Activated T-cell treated with anti-CD3 and anti-CD28 coated beads, Interleukin-2, amount 50 U/mL, for 4 hours (primary cell): ENCODE measurements around the gene ARAP3. TPM values are rescaled to one million over a fixed set of nuclear protein-coding genes. Genes with fewer than 3 reads are reported as not detected.

Experiments
- ATAC-seq, 2 donors: fragments of 200-7000 bp; cut with Tn5 transposase; one replicate each; pipeline ENCODE4 v1.10.0; 2021
- DNase-seq: peaks from one replicate; pipeline ENCODE4 v3.0.0-alpha.2; 2020
- H3K27me3 Mint-ChIP-seq: one replicate; pipeline ENCODE4 v1.8.0; 2021; ENCODE audit warnings: low read depth, mixed read lengths
- H3K36me3 Mint-ChIP-seq: one replicate; pipeline ENCODE4 v1.8.0; 2022; ENCODE audit warnings: mixed read lengths; ENCODE audit not compliant: insufficient read depth
- H3K4me1 Mint-ChIP-seq: one replicate; pipeline ENCODE4 v1.8.0; 2021; ENCODE audit warnings: low read depth, mixed read lengths
- H3K4me3 Mint-ChIP-seq: one replicate; pipeline ENCODE4 v1.8.0; 2021; ENCODE audit warnings: mild to moderate bottlenecking, moderate library complexity, mixed read lengths
- H3K9me3 Mint-ChIP-seq: one replicate; pipeline ENCODE4 v1.8.0; 2021; ENCODE audit warnings: mixed read lengths
- total RNA-seq, 3 donors: library from RNA; stranded (reverse); gene quantifications; one replicate each; pipeline ENCODE4 v1.2.1, GENCODE V29; 2021

Gene ARAP3
- total RNA-seq, 3 donors from 2014 or later: 0.56 to 2.0 (median 1.1) TPM

DNA sequence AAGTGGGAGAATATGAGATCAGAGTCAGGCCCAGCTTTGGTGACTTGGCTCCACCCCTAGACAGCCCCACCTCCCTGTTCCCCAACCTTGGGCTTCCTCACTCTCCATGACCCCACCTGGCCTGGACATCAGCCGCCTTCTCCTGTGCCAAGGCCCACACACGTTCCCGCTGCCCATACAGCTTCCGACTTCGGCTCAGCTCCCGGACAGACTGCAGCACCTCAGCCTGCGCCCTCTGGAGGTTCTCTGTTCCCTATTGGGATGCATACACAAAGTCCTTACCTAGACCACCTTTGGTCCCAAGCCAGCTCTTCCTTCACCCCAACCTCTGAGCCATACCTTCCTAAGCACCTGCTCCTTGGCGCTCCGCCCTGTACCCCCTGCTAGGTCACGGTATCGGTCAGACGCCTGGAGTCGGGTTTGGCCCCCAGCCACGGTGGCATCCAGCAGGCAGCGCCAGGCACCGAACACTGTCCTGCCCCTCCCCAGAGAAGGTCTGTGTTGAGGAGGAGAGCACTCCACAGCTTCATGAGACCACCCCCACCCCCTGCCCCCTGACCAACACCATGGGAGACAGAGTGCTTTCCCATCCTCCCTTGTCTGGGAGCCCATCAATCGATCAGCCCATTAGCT is 32.9 kb downstream of the ARAP3 start:
- Mint-ChIP-seq H3K4me3 (peak overlapping the region; percentile 62), H3K27me3 (no peaks in the 10 kb centered on the region), H3K4me1 (peaks cover 36% of the 10 kb centered on the region), H3K9me3 (no peaks in the 10 kb centered on the region), H3K36me3 (peaks cover 20% of the 10 kb centered on the region)
- ATAC-seq: no peak
- no peak for DNase-seq

DNA sequence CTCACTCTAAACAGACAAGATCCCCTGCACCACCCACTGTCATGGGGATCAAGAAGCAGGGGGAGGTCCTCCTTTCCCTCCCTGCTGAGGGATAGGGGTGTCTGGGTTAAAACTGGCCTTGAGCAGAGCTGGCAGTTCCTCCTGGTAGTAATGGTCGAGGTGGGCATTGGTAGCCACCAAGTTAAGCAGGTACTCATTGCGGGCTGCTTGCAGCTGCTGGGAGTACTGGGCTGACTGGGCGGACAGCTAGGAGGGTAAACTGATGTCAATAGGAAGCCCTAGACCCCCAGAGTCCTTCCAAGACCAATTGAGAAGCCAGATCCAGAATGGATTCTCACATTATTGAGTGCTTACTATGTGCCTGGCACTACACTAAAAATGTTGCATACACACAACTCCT is 34.2 kb downstream of the ARAP3 start:
- ATAC-seq (no peak), DNase-seq (no peak)
- Mint-ChIP-seq H3K4me1 (peaks cover 36% of the 10 kb centered on the region), H3K36me3 (peaks cover 20% of the 10 kb centered on the region), H3K9me3 (no peaks in the 10 kb centered on the region), H3K4me3 (no peak overlapping the region), H3K27me3 (no peaks in the 10 kb centered on the region)

DNA sequence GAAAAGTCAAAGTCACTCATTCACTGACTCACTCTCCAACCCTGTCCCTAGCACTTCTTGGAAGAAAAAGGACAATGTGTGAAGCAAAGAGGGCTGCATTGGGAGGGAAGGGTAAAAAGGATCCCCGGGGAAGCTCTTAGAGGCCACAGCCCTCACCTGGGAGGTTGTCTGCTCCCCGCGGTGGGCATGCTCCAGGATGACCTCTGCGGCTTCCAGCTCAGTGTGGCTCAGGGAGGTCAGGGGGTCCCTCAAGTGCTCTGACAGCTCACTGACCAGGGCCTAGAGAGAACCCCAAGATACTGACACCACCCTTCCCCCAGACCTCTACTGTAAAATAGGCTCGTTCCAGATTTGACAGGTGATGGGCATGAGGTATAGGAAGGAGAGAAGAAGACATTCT is 34.8 kb downstream of the ARAP3 start:
- ATAC-seq (no peak), DNase-seq (no peak)
- H3K27me3 Mint-ChIP-seq: no peaks in the 10 kb centered on the region
- peaks cover 30% of the 10 kb centered on the region for H3K4me1 Mint-ChIP-seq
- H3K36me3 Mint-ChIP-seq: peaks cover 20% of the 10 kb centered on the region
- no peak overlapping the region for H3K4me3 Mint-ChIP-seq
- no peaks in the 10 kb centered on the region for H3K9me3 Mint-ChIP-seq

DNA sequence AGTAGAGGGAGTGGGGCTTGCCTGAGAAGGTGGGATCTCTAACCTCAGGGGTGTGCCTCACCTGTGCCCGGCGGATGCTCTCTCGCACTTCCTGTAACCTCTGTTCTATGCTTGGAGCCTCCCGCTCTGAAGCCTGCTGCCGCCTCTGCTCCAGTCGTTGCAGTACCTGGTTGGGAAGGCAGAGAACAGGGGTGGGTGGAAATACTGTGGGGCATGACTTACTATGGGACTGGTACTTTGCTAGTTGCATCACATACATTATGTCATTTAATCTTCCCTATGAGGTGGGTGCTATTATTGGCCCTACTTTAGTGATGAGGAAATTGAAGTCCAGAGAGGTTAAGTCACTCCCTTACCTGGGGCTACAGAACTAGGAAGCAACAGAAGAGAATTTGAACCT is 36.0 kb downstream of the ARAP3 start:
- Mint-ChIP-seq H3K4me3 (no peak overlapping the region), H3K27me3 (no peaks in the 10 kb centered on the region), H3K4me1 (peaks cover 31% of the 10 kb centered on the region), H3K9me3 (no peaks in the 10 kb centered on the region), H3K36me3 (peaks cover 21% of the 10 kb centered on the region)
- no peak for DNase-seq
- ATAC-seq: no peak

DNA sequence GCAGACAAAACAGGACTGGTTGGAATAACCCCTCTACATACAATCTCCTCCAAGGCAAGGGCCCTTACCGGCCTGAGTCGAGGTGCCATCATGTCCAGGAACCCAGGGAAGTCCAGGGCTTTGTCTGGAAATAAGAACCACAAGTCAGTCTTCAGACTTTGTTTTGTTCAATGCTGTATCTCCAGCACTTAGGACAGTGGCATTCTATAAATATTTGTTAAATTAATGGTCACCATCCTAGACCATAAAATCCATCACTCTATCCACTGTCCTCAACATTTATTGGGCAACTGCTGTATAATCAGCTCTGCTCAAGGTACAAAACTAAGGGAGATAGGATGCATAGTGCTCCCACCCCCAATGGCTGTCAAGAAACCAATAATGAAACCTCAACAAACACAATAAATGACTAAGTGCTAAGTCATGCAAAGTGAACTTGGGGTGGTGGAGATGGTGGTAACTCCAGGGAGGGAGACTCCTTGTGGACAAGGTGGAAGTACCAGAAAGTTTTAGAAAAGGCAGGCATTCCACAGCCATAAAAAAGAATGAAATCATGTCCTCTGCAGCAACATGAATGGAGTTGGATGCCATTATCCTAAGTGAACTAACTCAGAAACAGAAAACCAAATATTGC is 40.3 kb downstream of the ARAP3 start:
- DNase-seq (no peak), ATAC-seq (peak; percentile 56 to 60)
- H3K36me3 Mint-ChIP-seq: peaks cover 23% of the 10 kb centered on the region
- peaks cover 19% of the 10 kb centered on the region for H3K4me1 Mint-ChIP-seq
- no peaks in the 10 kb centered on the region for H3K9me3 Mint-ChIP-seq
- no peak overlapping the region for H3K4me3 Mint-ChIP-seq
- no peaks in the 10 kb centered on the region for H3K27me3 Mint-ChIP-seq

DNA sequence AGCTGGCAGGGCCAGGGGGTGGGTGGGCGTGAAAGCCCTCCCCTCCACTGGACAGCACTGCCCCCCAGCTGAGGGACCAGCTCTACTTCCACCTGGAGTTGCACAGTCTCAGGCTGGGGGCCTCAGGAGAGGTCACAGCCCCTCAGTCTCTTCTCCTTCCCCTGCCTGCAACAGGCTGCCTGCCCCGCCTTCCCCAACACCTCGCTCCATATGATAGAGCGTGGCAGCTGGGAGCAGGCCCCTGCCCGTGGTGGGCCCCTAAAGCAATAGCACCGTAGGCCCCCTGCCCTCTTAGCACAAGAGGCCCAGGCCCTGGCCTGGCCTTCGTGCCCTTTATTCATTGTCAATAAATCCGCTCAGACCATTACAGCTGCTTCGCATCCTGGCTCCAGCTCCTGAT is 41.3 kb downstream of the ARAP3 start:
- DNase-seq (no peak), ATAC-seq (no peak)
- peaks cover 15% of the 10 kb centered on the region for H3K36me3 Mint-ChIP-seq
- H3K4me1 Mint-ChIP-seq: peaks cover 26% of the 10 kb centered on the region
- H3K9me3 Mint-ChIP-seq: no peaks in the 10 kb centered on the region
- H3K4me3 Mint-ChIP-seq: no peak overlapping the region
- peaks cover 1% of the 10 kb centered on the region for H3K27me3 Mint-ChIP-seq

DNA sequence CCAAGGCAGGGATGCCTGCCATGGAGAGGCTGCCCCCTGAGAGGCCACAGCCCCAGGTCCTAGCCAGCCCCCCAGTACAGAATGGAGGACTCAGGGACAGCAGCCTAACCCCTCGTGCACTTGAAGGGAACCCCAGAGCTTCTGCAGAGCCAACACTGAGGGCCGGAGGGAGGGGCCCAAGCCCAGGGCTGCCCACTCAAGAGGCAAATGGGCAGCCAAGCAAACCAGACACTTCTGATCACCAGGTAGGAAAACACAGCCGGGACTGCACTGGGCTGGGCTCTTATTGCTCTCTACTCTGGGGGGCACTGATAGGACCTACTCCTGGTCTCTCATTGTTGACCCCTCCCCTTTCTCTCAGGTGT is 42.0 kb downstream of the ARAP3 start:
- Mint-ChIP-seq H3K9me3 (no peaks in the 10 kb centered on the region), H3K27me3 (peaks cover 1% of the 10 kb centered on the region), H3K4me1 (peaks cover 31% of the 10 kb centered on the region), H3K36me3 (peaks cover 11% of the 10 kb centered on the region), H3K4me3 (no peak overlapping the region)
- DNase-seq (no peak), ATAC-seq (no peak)

DNA sequence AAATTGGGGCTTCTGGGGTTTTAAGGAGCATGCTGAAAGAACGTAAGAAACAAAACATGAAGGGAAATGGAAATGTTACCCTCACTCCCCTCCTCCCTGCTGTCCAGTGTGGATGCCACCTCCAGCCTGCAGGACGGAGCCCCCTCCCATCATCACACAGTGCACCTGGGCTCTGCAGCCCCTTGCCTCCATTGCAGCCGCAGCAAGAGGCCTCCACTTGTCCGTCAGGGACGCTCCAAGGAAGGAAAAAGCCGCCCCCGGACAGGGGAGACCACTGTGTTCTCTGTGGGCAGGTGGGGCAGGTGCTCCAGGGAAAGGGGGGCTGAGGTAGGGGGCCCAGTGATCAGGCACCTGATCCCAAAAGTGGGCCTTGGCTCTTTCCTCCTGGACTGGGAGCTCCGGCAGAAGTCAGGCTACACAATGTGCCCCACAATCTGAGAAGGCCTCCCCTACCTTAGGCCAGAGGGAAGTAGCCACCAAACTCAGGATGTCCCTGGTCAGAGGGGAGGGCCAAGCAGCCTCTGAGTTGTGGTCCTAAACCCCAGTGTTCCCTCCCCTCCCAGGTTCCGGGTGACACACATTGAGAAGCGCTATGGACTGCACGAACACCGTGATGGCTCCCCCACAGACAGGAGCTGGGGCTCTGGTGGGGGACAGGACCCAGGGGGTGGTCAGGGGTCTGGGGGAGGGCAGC is 42.5 kb downstream of the ARAP3 start:
- Mint-ChIP-seq H3K9me3 (no peaks in the 10 kb centered on the region), H3K27me3 (peaks cover 1% of the 10 kb centered on the region), H3K36me3 (peaks cover 7% of the 10 kb centered on the region), H3K4me1 (peaks cover 35% of the 10 kb centered on the region), H3K4me3 (no peak overlapping the region)
- no peak for DNase-seq
- ATAC-seq: no peak

DNA sequence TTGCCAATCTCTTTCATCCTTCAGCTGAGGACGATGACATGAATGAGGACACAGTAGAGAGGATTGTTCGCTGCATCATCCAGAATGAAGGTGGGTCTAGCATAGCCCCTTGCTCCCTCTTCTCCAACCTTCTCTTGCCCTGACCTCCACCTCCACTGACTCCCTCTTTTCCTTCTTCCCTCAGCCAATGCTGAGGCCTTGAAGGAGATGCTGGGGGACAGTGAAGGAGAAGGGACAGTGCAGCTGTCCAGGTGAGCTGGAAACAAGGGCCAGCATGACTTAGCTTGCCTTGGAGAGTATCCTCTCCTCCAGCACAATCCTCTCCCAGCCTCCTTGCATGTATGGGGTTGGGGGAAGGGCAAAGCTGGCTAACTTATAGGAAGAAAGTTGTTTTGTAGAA is 43.3 kb downstream of the ARAP3 start:
- Mint-ChIP-seq H3K4me3 (peak overlapping the region; percentile 92), H3K36me3 (peaks cover 10% of the 10 kb centered on the region), H3K4me1 (peaks cover 41% of the 10 kb centered on the region), H3K27me3 (peaks cover 1% of the 10 kb centered on the region), H3K9me3 (no peaks in the 10 kb centered on the region)
- DNase-seq (no peak), ATAC-seq (no peak)

DNA sequence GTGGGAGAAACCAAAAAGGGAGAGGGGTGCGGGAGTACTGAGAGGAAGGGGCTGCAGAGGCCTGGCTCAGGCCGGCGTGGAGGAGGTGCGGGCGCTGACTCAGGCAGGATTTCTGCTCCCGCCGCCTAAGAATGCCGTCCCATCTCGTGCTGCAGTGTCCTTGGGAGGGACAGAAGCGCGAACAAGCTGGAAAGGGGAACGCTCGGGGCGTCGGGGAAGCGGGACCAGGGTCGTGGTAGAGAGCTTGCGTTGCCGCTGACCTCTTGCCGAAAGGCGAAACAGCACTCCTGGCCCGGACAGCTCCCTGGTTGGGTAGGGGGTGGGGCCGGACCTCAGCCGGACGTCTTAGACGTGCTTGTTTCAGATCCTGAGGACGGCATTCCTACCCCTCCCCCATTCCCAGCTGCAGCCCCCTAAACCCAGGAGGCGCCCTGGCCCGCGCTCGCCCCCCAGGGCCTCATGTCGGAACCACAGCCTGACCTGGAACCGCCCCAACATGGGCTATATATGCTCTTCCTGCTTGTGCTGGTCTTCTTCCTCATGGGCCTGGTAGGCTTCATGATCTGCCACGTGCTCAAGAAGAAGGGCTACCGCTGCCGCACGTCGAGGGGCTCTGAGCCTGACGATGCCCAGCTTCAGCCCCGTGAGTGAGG is 44.1 kb downstream of the ARAP3 start:
- Mint-ChIP-seq H3K9me3 (no peaks in the 10 kb centered on the region), H3K4me1 (peaks cover 43% of the 10 kb centered on the region), H3K27me3 (peaks cover 1% of the 10 kb centered on the region), H3K36me3 (peaks cover 13% of the 10 kb centered on the region), H3K4me3 (peak overlapping the region; percentile 92)
- DNase-seq (peak; percentile 48), ATAC-seq (peak; percentile 23 to 29)

DNA sequence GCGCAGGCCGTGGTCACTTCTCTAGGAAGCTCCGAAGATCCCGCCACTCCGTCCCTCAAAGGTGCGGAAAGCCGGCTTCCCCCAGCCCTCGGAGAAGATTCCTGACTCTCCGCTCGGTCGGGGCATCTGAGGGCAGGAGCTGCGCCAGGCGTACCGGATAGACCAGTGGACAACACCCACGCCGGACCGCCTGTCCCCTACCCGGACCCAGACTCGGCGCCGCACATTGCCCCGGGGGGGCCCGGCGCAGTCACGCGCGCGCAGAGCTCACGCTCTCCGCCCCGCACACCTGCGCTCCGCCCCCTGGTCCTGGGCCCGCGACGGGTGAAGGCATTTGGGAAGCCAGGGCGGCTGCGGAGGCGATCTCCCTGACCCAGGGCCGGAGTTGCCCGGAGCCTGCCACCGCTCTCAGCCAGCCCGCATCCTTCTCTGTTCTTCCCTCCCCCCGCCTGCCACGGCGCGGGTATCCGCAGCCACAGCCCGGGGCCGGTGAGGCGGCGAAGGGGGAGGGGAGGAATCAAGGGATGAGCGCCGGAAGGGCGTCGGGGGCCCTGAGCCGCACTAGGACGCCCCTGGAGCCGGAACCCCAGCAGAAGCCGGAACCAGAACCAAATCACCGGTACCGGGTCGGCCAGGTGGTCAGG is 44.8 kb downstream of the ARAP3 start:
- ATAC-seq (peak; percentile 67 to 69), DNase-seq (peak; percentile 41)
- Mint-ChIP-seq H3K27me3 (peaks cover 1% of the 10 kb centered on the region), H3K9me3 (no peaks in the 10 kb centered on the region), H3K4me1 (peaks cover 46% of the 10 kb centered on the region), H3K36me3 (peaks cover 13% of the 10 kb centered on the region), H3K4me3 (peak overlapping the region; percentile 92)

DNA sequence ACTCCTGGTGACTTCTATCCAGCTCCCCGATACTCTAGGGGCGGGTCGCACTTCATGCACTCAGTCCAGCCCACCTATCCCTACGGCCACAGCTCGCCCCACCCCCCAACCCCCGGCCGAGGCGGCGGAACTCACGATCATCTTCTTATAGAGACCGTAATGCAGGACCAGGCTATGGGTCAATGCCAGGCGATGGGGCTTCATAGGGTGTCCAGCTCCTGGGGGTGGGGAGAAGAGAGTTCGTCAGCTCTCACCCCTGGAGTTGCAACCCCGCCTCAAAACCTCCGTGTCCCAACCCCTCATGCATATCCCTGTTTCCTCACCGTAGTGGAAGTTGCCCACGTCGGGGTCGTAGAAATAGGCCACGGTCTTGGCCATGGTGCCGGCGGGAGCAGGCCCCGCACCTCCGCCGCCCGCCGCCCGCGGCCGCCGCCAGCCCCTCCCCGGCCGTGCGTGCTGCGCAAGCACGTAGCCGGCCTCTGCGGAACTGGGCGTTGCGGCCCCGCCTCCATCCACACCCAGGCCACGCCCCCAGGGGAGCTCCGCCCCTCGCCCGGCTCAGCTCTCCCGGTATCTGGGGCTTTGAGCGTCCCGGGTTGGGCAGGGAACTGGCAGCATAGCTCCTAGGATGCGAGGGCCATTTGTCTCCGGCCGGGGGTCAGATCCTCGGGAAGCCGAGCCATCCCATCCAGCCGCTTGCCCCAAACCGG is 45.5 kb downstream of the ARAP3 start, which contains the start of the genes HDAC3 and RELL2:
TSS of gene HDAC3 (minus strand) at position 437 of the 710 bp plus-strand sequence. CDS start at position 378, 59 bp downstream.
TSS of gene RELL2 (plus strand) at position 585 of the 710 bp plus-strand sequence. CDS start 1,229 bp downstream, outside the sequence.
- Mint-ChIP-seq H3K9me3 (no peaks in the 10 kb centered on the region), H3K4me1 (peaks cover 39% of the 10 kb centered on the region), H3K27me3 (peaks cover 1% of the 10 kb centered on the region), H3K4me3 (peak within 1 kb of the TSS; percentile 92), H3K36me3 (peaks cover 15% of the 10 kb centered on the region)
- ATAC-seq (peak; percentile 83 to 88), DNase-seq (peak; percentile 96)

DNA sequence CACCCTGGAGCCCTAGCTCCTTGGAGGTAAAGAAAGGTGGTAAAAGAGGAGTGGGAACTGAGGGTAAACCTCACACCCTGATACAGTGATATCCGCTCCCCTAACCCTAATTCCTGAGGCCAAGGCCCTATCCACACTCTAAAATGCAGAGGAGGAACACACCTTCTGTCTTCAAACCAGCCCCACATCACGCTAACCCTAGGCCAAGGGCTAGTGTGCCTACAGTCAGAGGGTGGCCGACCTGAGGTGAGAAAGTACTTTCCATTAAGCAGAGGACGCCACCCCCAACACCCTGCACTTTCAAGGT is 46.0 kb downstream of the ARAP3 start:
- no peak for ATAC-seq
- H3K9me3 Mint-ChIP-seq: no peaks in the 10 kb centered on the region
- H3K4me3 Mint-ChIP-seq: peak overlapping the region; percentile 92
- H3K4me1 Mint-ChIP-seq: peaks cover 35% of the 10 kb centered on the region
- no peak for DNase-seq
- H3K36me3 Mint-ChIP-seq: peaks cover 14% of the 10 kb centered on the region
- peaks cover 1% of the 10 kb centered on the region for H3K27me3 Mint-ChIP-seq

DNA sequence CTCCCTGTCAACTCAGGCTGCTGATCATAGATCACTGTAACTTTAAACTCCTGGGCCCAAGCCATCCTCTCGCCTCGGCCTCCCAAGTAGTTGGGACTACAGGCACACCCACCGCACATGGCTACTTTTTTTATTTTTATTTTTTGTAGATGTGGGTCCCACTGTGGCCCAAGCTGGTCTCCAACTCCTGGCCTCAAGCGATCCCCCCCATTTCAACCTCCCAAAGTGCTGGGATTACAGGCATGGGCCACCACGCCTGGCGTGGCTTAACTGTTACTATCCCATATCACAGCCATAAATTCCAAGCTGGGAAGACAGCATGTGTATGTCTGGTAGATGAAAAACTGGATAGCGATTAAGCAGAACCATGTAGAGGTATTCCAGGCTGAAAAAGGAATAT is 46.4 kb downstream of the ARAP3 start:
- H3K4me1 Mint-ChIP-seq: peaks cover 35% of the 10 kb centered on the region

More for the DNA sequence above, 46.4 kb downstream of the ARAP3 start:
- ATAC-seq (no peak), DNase-seq (no peak)
- Mint-ChIP-seq H3K36me3 (peaks cover 10% of the 10 kb centered on the region), H3K4me3 (peak overlapping the region; percentile 92), H3K27me3 (peaks cover 1% of the 10 kb centered on the region), H3K9me3 (no peaks in the 10 kb centered on the region)
